ENCODE measurements around the gene TMEM106C. TPM values are rescaled to one million over a fixed set of nuclear protein-coding genes. Genes with fewer than 3 reads are reported as not detected.

TMEM106C gene
- total and polyA plus RNA-seq, 2 of the 4 experiments (the other 2 are of a cell fraction), result 72.1 to 74.6 TPM

GRCh38 chr12:48005001-48005749, 41.8 kb downstream of the TMEM106C start:
- Histone ChIP-seq H2AK9ac (replicated peaks; ENCODE audit: low read depth, low read length, poor library complexity) (no peak overlapping the region), H3K4me1 (ENCODE audit: control insufficient read depth, insufficient read depth, low read length) (peaks cover 4% of the 10 kb centered on the region; the same call in 1 of the 2 replicates), H3K79me1 (ENCODE audit: low read depth in 1 of 2, low read length in 2 of 2) (no peaks in the 10 kb centered on the region), H3K4me3 (ENCODE audit: insufficient read depth, low read depth, low read length) (no peak overlapping the region), H4K20me1 (ENCODE audit: insufficient read depth, low read length) (peaks cover 6% of the 10 kb centered on the region; the same call in 1 of the 2 replicates), H2BK5ac (ENCODE audit: low read depth, low read length, poor library complexity, severe bottlenecking) (no peak overlapping the region), H2BK15ac (ENCODE audit: low read depth, low read length) (no peak overlapping the region), H3K9me3 (ENCODE audit: control insufficient read depth, insufficient read depth, low read length) (peaks cover 2% of the 10 kb centered on the region; the same call in 1 of the 2 replicates), H3K27me3 (ENCODE audit: control insufficient read depth, insufficient read depth, low read length) (peaks cover 78% of the 10 kb centered on the region), H3K4me2 (ENCODE audit: low read depth, low read length) (no peak overlapping the region), H2AK5ac (ENCODE audit: low read depth, low read length) (no peak overlapping the region), H4K5ac (ENCODE audit: low read depth, low read length) (no peak overlapping the region), H2AFZ (replicated peaks; ENCODE audit: low read length, poor library complexity) (peak overlapping the region; percentile 9), H3K23ac (ENCODE audit: low read depth, low read length) (0 out of 2 replicates have a peak overlapping the region, but pooled peaks have one; percentile 10), H3K9me1 (ENCODE audit: insufficient read depth, low read length) (no peaks in the 10 kb centered on the region), H4K8ac (ENCODE audit: low read depth in 2 of 2, low read length in 2 of 2) (no peak overlapping the region), H3K14ac (replicated peaks; ENCODE audit: low read depth, low read length) (no peak overlapping the region), H3K4ac (ENCODE audit: low read depth, low read length) (no peak overlapping the region), H2BK120ac (ENCODE audit: low read depth, low read length) (no peak overlapping the region), H3K27ac (ENCODE audit: insufficient read depth, low read length) (no peak overlapping the region), H4K91ac (ENCODE audit: insufficient read depth, low read depth, low read length) (no peak overlapping the region), H3K18ac (ENCODE audit: low read depth, low read length) (no peak overlapping the region), H3K9ac (ENCODE audit: low read depth, low read length) (no peak overlapping the region), H2BK20ac (ENCODE audit: low read depth, low read length) (no peak overlapping the region), H3K56ac (ENCODE audit: extremely low read depth, insufficient read depth, low read length) (no peak overlapping the region), H3K36me3 (ENCODE audit: control insufficient read depth, insufficient read depth, low read length) (no peaks in the 10 kb centered on the region)
- ChIA-PET CTCF (no interaction called here), POLR2A (ENCODE audit: unreplicated experiment) (no interaction called here)
- no TSS peak for BruUV-seq (replicated peaks)
- intact Hi-C loops (cut with micrococcal nuclease) (no loop called here), dilution Hi-C loops (cut with HindIII; ENCODE audit: low sequenced_read_pairs, unreplicated experiment) (no loop called here), in situ Hi-C loops (cut with MboI; ENCODE audit: low sequenced_read_pairs) (no loop called here)
- 42% methylated on average over 14 of the region's 30 CpGs; no CpG with 5 or more reads in 1 of the 2 experiments for WGBS, 2 experiments (ENCODE audit: extremely low coverage in 2 of 2, insufficient read length in 1 of 2)
- ATAC-seq (ENCODE audit: low read depth) (no peak), DNase-seq (no peak)
- no peak for TF ChIP-seq RCOR1 (IDR thresholded peaks at IDR 0.05; ENCODE audit: insufficient replicate concordance, low read length)
- TF ChIP-seq MXI1 (IDR thresholded peaks at IDR 0.05; ENCODE audit: borderline replicate concordance, low read depth, low read length), result no peak
- TF ChIP-seq CEBPB (IDR thresholded peaks at IDR 0.05; ENCODE audit: low read depth, low read length), result no peak
- no peak for TF ChIP-seq RAD21 (IDR thresholded peaks at IDR 0.05; ENCODE audit: low read length)
- no peak for TF ChIP-seq RFX5 (IDR thresholded peaks at IDR 0.05; ENCODE audit: low read depth, low read length)
- TF ChIP-seq USF2 (IDR thresholded peaks at IDR 0.05; ENCODE audit: low read depth, low read length), result no peak
- no peak for TF ChIP-seq CTCF (conservative IDR thresholded peaks at IDR 0.05; ENCODE audit: low read depth, low read length)
- no peak for TF ChIP-seq FOS (IDR thresholded peaks at IDR 0.05; ENCODE audit: low read depth, low read length)

All from IMR-90 (cell line).